Heart right ventricle (tissue), 16 donors: Measurements from ENCODE around the gene CAPRIN2. TPM values are rescaled to one million over a fixed set of nuclear protein-coding genes. Genes with fewer than 3 reads are reported as not detected.

Experiments
- ATAC-seq, 8 donors: fragments of 200-7000 bp; cut with Tn5 transposase; one replicate each; pipeline ENCODE4 v1.9.1; 2020; ENCODE audit warnings: mild to moderate bottlenecking in 8 of 8, moderate library complexity in 8 of 8, moderate number of reproducible peaks in 1 of 8
- DNase-seq, 2 donors: peaks; one replicate each; pipeline ENCODE4 v3.0.0-alpha.2; 2020
- H3K27ac ChIP-seq, 10 donors: fragments of 200-600 bp; sonication (generic) in 2 of 10; one replicate each; pipeline versions ENCODE4 v1.5.0 to v1.8.0; 2020 to 2022; ENCODE audit warnings: mild to moderate bottlenecking in 3 of 10
- H3K27me3 ChIP-seq, 7 donors: fragments of 200-600 bp; one replicate each; pipeline ENCODE4 v1.8.0; 2021 to 2022; ENCODE audit warnings: mild to moderate bottlenecking in 2 of 7
- H3K36me3 ChIP-seq, 9 donors: fragments of 200-600 bp; sonication (generic) in 1 of 9; one replicate each; pipeline versions ENCODE4 v1.5.0 to v1.8.0; 2020 to 2022; ENCODE audit warnings: mild to moderate bottlenecking in 2 of 9
- H3K4me1 ChIP-seq, 9 donors: fragments of 200-600 bp; sonication (generic) in 1 of 9; one replicate each; pipeline versions ENCODE4 v1.5.0 to v1.8.0; 2020 to 2022; ENCODE audit warnings: mild to moderate bottlenecking in 4 of 9
- H3K4me3 ChIP-seq, 10 donors: fragments of 200-600 bp; sonication (generic) in 2 of 10; one replicate each; pipeline versions ENCODE4 v1.5.0 to v1.8.0; 2020 to 2022; ENCODE audit warnings: mild to moderate bottlenecking in 7 of 10, moderate library complexity in 2 of 10
- H3K9me3 ChIP-seq, 11 donors: fragments of 200-600 bp in 10 of 11; sonication (generic) in 2 of 11; one replicate each; pipeline versions ENCODE4 v1.5.0 to v1.8.0; 2013 to 2022; ENCODE audit warnings: mild to moderate bottlenecking in 2 of 11, control low read depth in 1 of 11, moderate library complexity in 1 of 11
- CTCF ChIP-seq, 9 donors: fragments of 200-600 bp; sonication (generic) in 2 of 9; IDR thresholded peaks; one replicate each; pipeline versions ENCODE4 v1.5.0 to v1.8.0; 2021 to 2022; ENCODE audit warnings: antibody characterized with exemption in 9 of 9, mild to moderate bottlenecking in 5 of 9, moderate library complexity in 1 of 9
- WGBS, 2 donors: extraction: QIAGEN DNeasy Blood & Tissue Kit; methylation state at CpG; one replicate each; pipeline ENCODE4 v1.1.7; 2013; ENCODE audit warnings: inconsistent platforms in 1 of 2; 5-methylcytosine and 5-hydroxymethylcytosine counted together
- intact Hi-C, 10 donors: fragments of 100-400 bp; cut with DNase I; formaldehyde crosslinking; loops; one replicate each; pipeline versions ENCODE4 v1.11.1 to v1.14.2; 2022
- polyA plus RNA-seq, 2 donors: library from polyadenylated mRNA; stranded (reverse); fragments of 200-250 nt; gene quantifications; one replicate each; pipeline ENCODE4 v1.2.3, GENCODE V29; 2013
- total RNA-seq, 10 donors: library from RNA; stranded (reverse); fragmentation: NEBNext Ultra II Directional in 3 of 10; extraction: Animal tissue kit (Norgen Biotek cat#: 25700) in 3 of 10; gene quantifications; one replicate each; pipeline versions ENCODE4 v1.2.1 to v1.2.4, GENCODE V29; 2021 to 2023
- donor health status: Arrhythmogenic right ventricular cardiomyopathy.
- donor health status: ischemic (EF 13 %, LVEDD 7.1; RV severe dilation, severe dysfunction).
- donor health status: healthy with polysubstance abuse.
- donor health status: DM: no; HTN: yes; CAD: no.
- donor health status: DM: no; HTN: no; CAD: no.
- donor health status: ischemic (EF 25% LVEDD 6.9; RV normal size, moderate dysfunction).
- donor health status: ischemic (EF 25% LVEDD 5.7; RV mildly dilated, moderate dysfunction).
- donor health status: healthy.
- donor health status: DM: yes; HTN: yes; CAD: no.
- donor health status: Ischemic cardiomyopathy.
- donor health status: ischemic (EF 35%, LVEDD 5.7; RV mildly dilated, moderate dysfunction).
- donor health status: nonischemic (EF 11% LVEDD 7.7; RV severe dilation, severe dysfunction).
- donor health status: DM: yes; HTN: yes; CAD: no.
- donor health status: PGD.
- donor health status: ischemic (EF 29% LVEDD 5.4; RV normal size, mild dysfunction).
- donor health status: nonischemic (EF 23%, LVEDD 6.1; RV moderate dilation, normal function).

CAPRIN2 gene
- total and polyA plus RNA-seq, 12 donors: 10.4 to 33.0 (median 27.6) TPM

- no peak for TF ChIP-seq CTCF (IDR thresholded peaks at IDR 0.05)
- H3K36me3 ChIP-seq: no peaks in the 10 kb centered on the region
- ATAC-seq (no peak), DNase-seq (no peak)
- 71 to 80% methylated on average over 2 of the region's 2 CpGs for WGBS, 2 donors
- no peak overlapping the region for H3K27ac ChIP-seq
- H3K4me3 ChIP-seq: no peak overlapping the region
- no peaks in the 10 kb centered on the region for H3K4me1 ChIP-seq
- peaks cover 0 to 4% (median 0%) of the 10 kb centered on the region in 11 donors for H3K9me3 ChIP-seq
- intact Hi-C loops: no loop called here
- no peaks in the 10 kb centered on the region for H3K27me3 ChIP-seq
Observed at GRCh38 chr12:30764251-30764650, 9.5 kb upstream of the CAPRIN2 start.

GRCh38 chr12:30763053-30763452, 8.3 kb upstream of the CAPRIN2 start:
- no peak for TF ChIP-seq CTCF (IDR thresholded peaks at IDR 0.05)
- no peaks in the 10 kb centered on the region for H3K27me3 ChIP-seq

GRCh38 chr12:30761730-30762129, 7.0 kb upstream of the CAPRIN2 start:
- intact Hi-C loops: no loop called here
- ATAC-seq (no peak), DNase-seq (no peak)
- no peaks in the 10 kb centered on the region for H3K4me1 ChIP-seq
- H3K36me3 ChIP-seq: no peaks in the 10 kb centered on the region
- no peak overlapping the region for H3K27ac ChIP-seq
- peaks cover 0 to 4% (median 0%) of the 10 kb centered on the region in 11 donors for H3K9me3 ChIP-seq
- H3K4me3 ChIP-seq: no peak overlapping the region
- WGBS, 2 donors: 97 to 99% methylated on average over 2 of the region's 2 CpGs
- H3K27me3 ChIP-seq: no peaks in the 10 kb centered on the region
- no peak for TF ChIP-seq CTCF (IDR thresholded peaks at IDR 0.05)

More at GRCh38 chr12:30763053-30763452, 8.3 kb upstream of the CAPRIN2 start:
- intact Hi-C loops: no loop called here
- Histone ChIP-seq H3K4me1 (no peaks in the 10 kb centered on the region), H3K9me3 (peaks cover 0 to 4% (median 0%) of the 10 kb centered on the region in 11 donors), H3K27ac (no peak overlapping the region), H3K36me3 (no peaks in the 10 kb centered on the region), H3K4me3 (no peak overlapping the region)
- 97 to 98% methylated on average over 3 of the region's 3 CpGs for WGBS, 2 donors
- DNase-seq: no peak
- ATAC-seq: no peak

GRCh38 chr12:30757316-30757715, 2.6 kb upstream of the CAPRIN2 start:
- DNase-seq: no peak
- ATAC-seq: no peak
- no peak for TF ChIP-seq CTCF (IDR thresholded peaks at IDR 0.05)
- H3K9me3 ChIP-seq: peaks cover 0 to 4% (median 0%) of the 10 kb centered on the region in 11 donors
- 65 to 72% methylated on average over 4 of the region's 4 CpGs for WGBS, 2 donors
- no peak overlapping the region for H3K4me3 ChIP-seq
- peaks cover 5 to 24% (median 17%) of the 10 kb centered on the region in 9 donors for H3K4me1 ChIP-seq
- H3K27me3 ChIP-seq: no peaks in the 10 kb centered on the region
- intact Hi-C loops: loop anchor here in 6 of 10 donors (5.0 to 10.0 kb wide), 4 partner anchors 35 to 63 kb away; partner anchors contain the start of gene IPO8 (in 1 of the 6)
- no peak overlapping the region for H3K27ac ChIP-seq
- no peaks in the 10 kb centered on the region for H3K36me3 ChIP-seq
